Ovary (tissue), 9 donors: Measurements from ENCODE around the gene ARHGAP21. TPM values are rescaled to one million over a fixed set of nuclear protein-coding genes. Genes with fewer than 3 reads are reported as not detected.

Source experiments
- DNase-seq, 5 donors: peaks; one replicate each; pipeline ENCODE4 v3.0.0-alpha.2; 2019 to 2020
- H3K27ac ChIP-seq, 2 donors: fragments of 200-600 bp; one replicate each; pipeline versions ENCODE4 v1.5.1 to v1.8.0; 2019 to 2022
- H3K27me3 ChIP-seq: fragments of 200-600 bp; one replicate; pipeline ENCODE4 v1.8.0; 2022
- H3K36me3 ChIP-seq: fragments of 200-600 bp; sonication (generic); one replicate; pipeline ENCODE4 v1.5.1; 2019
- H3K4me1 ChIP-seq: one replicate; pipeline ENCODE4 v1.8.1; 2013; ENCODE audit warnings: mild to moderate bottlenecking, moderate library complexity; ENCODE audit not compliant: insufficient read depth
- H3K4me3 ChIP-seq: fragments of 200-600 bp; sonication (generic); one replicate; pipeline ENCODE4 v1.5.1; 2017
- H3K9me3 ChIP-seq, 2 donors: fragments of 200-600 bp in 1 of 2; sonication (generic) in 1 of 2; one replicate each; pipeline versions ENCODE4 v1.5.1 to v1.8.1; 2013 to 2019; ENCODE audit warnings: mild to moderate bottlenecking in 1 of 2, moderate library complexity in 1 of 2
- EP300 ChIP-seq: sonication (generic); formaldehyde crosslinking; IDR thresholded peaks from one replicate; pipeline ENCODE4 v1.6.1; 2017; ENCODE audit warnings: antibody characterized with exemption
- POLR2A ChIP-seq: fragments of 450-650 bp; IDR thresholded peaks from one replicate; pipeline ENCODE4 v1.6.1; 2017; ENCODE audit warnings: antibody characterized with exemption, mild to moderate bottlenecking, moderate library complexity
- WGBS, 3 donors: extraction: QIAGEN DNeasy Blood & Tissue Kit in 1 of 3; methylation state at CpG; one replicate each; pipeline versions ENCODE4 v1.1.5 to v1.1.7; 2013 to 2017; 5-methylcytosine and 5-hydroxymethylcytosine counted together
- intact Hi-C, 4 donors: fragments of 100-400 bp; cut with DNase I; formaldehyde crosslinking; loops; one replicate each; pipeline versions ENCODE4 v1.11.0 to v1.15.1; 2022 to 2023
- polyA plus RNA-seq, 2 donors: library from polyadenylated mRNA; stranded (reverse); fragments of 200-250 nt in 1 of 2; fragments of 350-450 nt in 1 of 2; fragmentation: Illumina TruSeq in 1 of 2; extraction: RNeasy Lipid Tissue Mini Kit (QIAGEN cat#74804) in 1 of 2; gene quantifications; one replicate each; pipeline ENCODE4 v1.2.3, GENCODE V29; 2013 to 2014
- total RNA-seq, 7 donors: library from RNA; depleted of rRNA in 2 of 7; stranded (reverse); fragments of >200 nt in 2 of 7; fragmentation: NEBNext Ultra II Directional in 3 of 7; extraction: Animal tissue kit (Norgen Biotek cat#: 25700) in 3 of 7; gene quantifications; one replicate each; pipeline versions ENCODE4 v1.1.0 to v1.2.4, GENCODE V29; 2016 to 2023
- TF ChIP-seq, protein P1 (sequence below), 3 donors: fragments of 450-650 bp in 2 of 3; fragments of 200-600 bp in 1 of 3; IDR thresholded peaks; one replicate each; pipeline versions ENCODE4 v1.5.1 to v1.8.0; 2016 to 2022; ENCODE audit warnings: antibody characterized with exemption in 3 of 3, mild to moderate bottlenecking in 1 of 3
- donor health status: DM: no; HTN: no; CAD: no; lungs with moderate emphysema.
- donor health status: DM: no; HTN: no; CAD: no.
- donor health status: Bipolar disorder and iron deficiency.
- donor health status: DM: yes; HTN: yes; CAD: no.
- donor health status: DM: no; HTN: no; CAD: no.
- donor health status: DM: yes; HTN: yes; CAD: no.

ARHGAP21 gene
- total and polyA plus RNA-seq, 9 donors: 36.3 to 166 (median 82.6) TPM

- Histone ChIP-seq H3K9me3 (no peaks in the 10 kb centered on the region), H3K4me3 (no peak overlapping the region), H3K4me1 (no peaks in the 10 kb centered on the region), H3K27me3 (no peaks in the 10 kb centered on the region), H3K36me3 (no peaks in the 10 kb centered on the region), H3K27ac (no peak overlapping the region)
- no peak for DNase-seq
- TF ChIP-seq, protein P1, sequence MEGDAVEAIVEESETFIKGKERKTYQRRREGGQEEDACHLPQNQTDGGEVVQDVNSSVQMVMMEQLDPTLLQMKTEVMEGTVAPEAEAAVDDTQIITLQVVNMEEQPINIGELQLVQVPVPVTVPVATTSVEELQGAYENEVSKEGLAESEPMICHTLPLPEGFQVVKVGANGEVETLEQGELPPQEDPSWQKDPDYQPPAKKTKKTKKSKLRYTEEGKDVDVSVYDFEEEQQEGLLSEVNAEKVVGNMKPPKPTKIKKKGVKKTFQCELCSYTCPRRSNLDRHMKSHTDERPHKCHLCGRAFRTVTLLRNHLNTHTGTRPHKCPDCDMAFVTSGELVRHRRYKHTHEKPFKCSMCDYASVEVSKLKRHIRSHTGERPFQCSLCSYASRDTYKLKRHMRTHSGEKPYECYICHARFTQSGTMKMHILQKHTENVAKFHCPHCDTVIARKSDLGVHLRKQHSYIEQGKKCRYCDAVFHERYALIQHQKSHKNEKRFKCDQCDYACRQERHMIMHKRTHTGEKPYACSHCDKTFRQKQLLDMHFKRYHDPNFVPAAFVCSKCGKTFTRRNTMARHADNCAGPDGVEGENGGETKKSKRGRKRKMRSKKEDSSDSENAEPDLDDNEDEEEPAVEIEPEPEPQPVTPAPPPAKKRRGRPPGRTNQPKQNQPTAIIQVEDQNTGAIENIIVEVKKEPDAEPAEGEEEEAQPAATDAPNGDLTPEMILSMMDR (IDR thresholded peaks at IDR 0.05): no peak
- TF ChIP-seq EP300 (no peak), POLR2A (no peak)
- 70 to 85% (median 77%) methylated on average over 3 of the region's 3 CpGs for WGBS, 3 donors
- intact Hi-C loops: no loop called here
Observed at GRCh38 chr10:24574578-24575155, 149.0 kb downstream of the ARHGAP21 start.

GRCh38 chr10:24574161-24574560 is 149.5 kb downstream of the ARHGAP21 start:
- no peak overlapping the region for H3K4me3 ChIP-seq
- H3K9me3 ChIP-seq: no peaks in the 10 kb centered on the region
- 74 to 86% (median 86%) methylated on average over 9 of the region's 9 CpGs for WGBS, 3 donors
- no peaks in the 10 kb centered on the region for H3K4me1 ChIP-seq
- TF ChIP-seq EP300 (no peak), POLR2A (no peak)
- TF ChIP-seq, protein P1 (IDR thresholded peaks at IDR 0.05): no peak
- intact Hi-C loops: no loop called here
- no peak for DNase-seq
- no peaks in the 10 kb centered on the region for H3K27me3 ChIP-seq
- no peak overlapping the region for H3K27ac ChIP-seq
- H3K36me3 ChIP-seq: no peaks in the 10 kb centered on the region

DNA sequence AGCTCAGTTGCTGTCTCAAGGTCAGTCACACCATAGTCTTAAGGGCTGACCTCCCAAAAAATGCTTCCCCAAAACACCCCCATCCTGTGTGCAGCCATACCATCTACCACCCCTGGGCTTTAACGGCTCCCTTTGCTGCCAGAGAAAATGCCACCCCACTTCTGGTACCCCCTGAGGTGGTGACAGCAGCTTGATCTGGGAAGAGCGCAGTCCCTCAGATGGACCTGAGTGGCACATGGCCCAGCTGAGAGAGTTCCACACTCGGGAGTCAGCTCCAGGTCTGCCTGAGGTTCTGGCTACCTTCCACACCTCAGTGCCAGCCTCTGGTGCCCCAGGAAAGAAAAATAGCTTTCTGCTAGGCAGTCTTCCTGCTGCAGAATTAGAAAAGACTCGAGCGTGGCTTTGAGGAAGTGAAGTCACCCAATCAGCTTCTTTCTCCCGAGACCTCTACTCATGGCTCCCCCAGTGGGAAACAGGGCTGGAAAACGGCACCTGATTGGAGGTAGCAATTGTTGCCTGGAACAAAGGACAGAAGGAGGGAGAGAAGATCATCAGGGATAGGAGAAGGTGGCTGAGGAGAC is 151.7 kb downstream of the ARHGAP21 start:
- TF ChIP-seq POLR2A (no peak), EP300 (no peak)
- TF ChIP-seq, protein P1 (IDR thresholded peaks at IDR 0.05): no peak
- 66 to 73% (median 67%) methylated on average over 7 of the region's 7 CpGs for WGBS, 3 donors
- intact Hi-C loops: no loop called here

DNA sequence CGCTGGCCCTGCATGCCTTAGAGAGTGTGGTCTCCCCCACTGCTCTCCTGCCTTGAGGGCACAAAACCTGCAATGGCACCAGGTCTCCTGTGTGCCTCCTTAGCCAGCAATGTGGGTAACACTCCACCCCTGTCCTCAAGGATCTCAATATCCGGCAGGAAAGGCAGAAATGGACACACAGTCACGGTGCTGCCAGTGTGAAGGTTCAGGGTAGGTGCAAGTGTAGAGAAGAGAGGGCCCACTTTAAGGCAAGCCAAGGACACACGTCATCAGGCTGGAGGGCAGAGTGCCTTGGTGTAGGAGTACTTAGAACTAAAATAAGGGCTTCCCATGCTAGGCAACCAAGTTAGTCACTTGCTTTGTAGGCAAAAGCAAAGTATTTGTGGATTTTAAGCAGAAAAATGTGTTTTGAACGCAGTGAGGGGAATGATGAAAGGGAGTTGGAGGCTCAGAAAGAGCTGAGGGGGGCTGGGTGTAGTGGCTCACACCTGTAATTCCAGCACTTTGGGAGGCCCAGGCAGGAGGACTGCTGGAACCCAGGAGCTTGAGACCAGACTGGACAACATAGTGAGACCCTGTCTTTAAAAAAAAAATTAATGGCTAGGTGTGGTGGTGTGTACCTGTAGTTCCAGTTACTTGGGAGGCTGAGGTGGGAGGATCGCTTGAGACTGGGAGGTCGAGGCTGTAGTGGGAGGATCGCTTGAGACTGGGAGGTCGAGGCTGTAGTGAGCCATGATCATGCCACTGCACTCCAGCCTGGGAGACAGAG is 152.8 kb downstream of the ARHGAP21 start:
- Histone ChIP-seq H3K9me3 (no peaks in the 10 kb centered on the region), H3K36me3 (no peaks in the 10 kb centered on the region), H3K27me3 (no peaks in the 10 kb centered on the region), H3K4me3 (no peak overlapping the region), H3K27ac (no peak overlapping the region), H3K4me1 (no peaks in the 10 kb centered on the region)
- WGBS, 3 donors: 88 to 92% (median 91%) methylated on average over 9 of the region's 9 CpGs
- intact Hi-C loops: no loop called here
- no peak for DNase-seq
- no peak for TF ChIP-seq EP300

More for the DNA sequence above, 151.7 kb downstream of the ARHGAP21 start:
- Histone ChIP-seq H3K27ac (no peak overlapping the region), H3K36me3 (no peaks in the 10 kb centered on the region), H3K4me3 (no peak overlapping the region), H3K4me1 (no peaks in the 10 kb centered on the region), H3K9me3 (no peaks in the 10 kb centered on the region), H3K27me3 (no peaks in the 10 kb centered on the region)
- no peak for DNase-seq
